Astrocyte of the cerebellum (primary cell): ENCODE results near the gene FDXR.
"Not testable (repeated sequence)": the region's sequence is repeated elsewhere in the genome, so short reads cannot be mapped to it uniquely, and the experiment has no call there.

Source experiments
- DNase-seq: peaks from one replicate; pipeline ENCODE4 v3.0.0-alpha.2; 2011; ENCODE audit warnings: low read depth
- H3K4me3 ChIP-seq: 2 replicates; pipeline ENCODE4 v1.5.1; 2011; ENCODE audit warnings: mild to moderate bottlenecking, low read depth, low read length, moderate library complexity
- CTCF ChIP-seq: IDR thresholded peaks from 2 replicates; pipeline ENCODE4 v1.5.1; 2012; ENCODE audit warnings: low read length, low read depth, moderate library complexity, mild to moderate bottlenecking; ENCODE audit errors: missing control alignments
- in situ Hi-C: cut with HindIII; loops from 2 replicates; pipeline ENCODE4 v1.10.0; 2017; ENCODE audit warnings: low sequenced_read_pairs

Gene FDXR

GRCh38 chr17:74919440-74920305 lies 46.9 kb upstream of the FDXR start:
- TF ChIP-seq CTCF = peak; percentile 13
- DNase-seq = no peak

GRCh38 chr17:74918906-74919305 lies 46.1 kb upstream of the FDXR start:
- no peak for TF ChIP-seq CTCF
- in situ Hi-C loops = no loop called here
- no peak overlapping the region for H3K4me3 ChIP-seq
- DNase-seq = no peak

More at GRCh38 chr17:74919440-74920305, 46.9 kb upstream of the FDXR start:
- in situ Hi-C loops = no loop called here
- H3K4me3 ChIP-seq = no peak overlapping the region

GRCh38 chr17:74917430-74917829 lies 44.6 kb upstream of the FDXR start:
- H3K4me3 ChIP-seq = no peak overlapping the region
- in situ Hi-C loops = no loop called here
- no peak for DNase-seq
- no peak for TF ChIP-seq CTCF

- no peak overlapping the region for H3K4me3 ChIP-seq
- TF ChIP-seq CTCF = no peak
Measured at GRCh38 chr17:74916851-74917199, 44.0 kb upstream of the FDXR start.

GRCh38 chr17:74916136-74916850 lies 43.5 kb upstream of the FDXR start:
- DNase-seq = no peak
- H3K4me3 ChIP-seq = no peak overlapping the region
- TF ChIP-seq CTCF = no peak
- in situ Hi-C loops = no loop called here

More at GRCh38 chr17:74916851-74917199, 44.0 kb upstream of the FDXR start:
- no peak for DNase-seq
- in situ Hi-C loops = no loop called here

- in situ Hi-C loops, DNase-seq, H3K4me3 ChIP-seq: not testable (repeated sequence)
Measured at GRCh38 chr17:74911423-74911822, 38.6 kb upstream of the FDXR start.

GRCh38 chr17:74909097-74909496 lies 36.3 kb upstream of the FDXR start:
- H3K4me3 ChIP-seq, in situ Hi-C loops: not testable (repeated sequence)

More at GRCh38 chr17:74909097-74909496, 36.3 kb upstream of the FDXR start:
- DNase-seq = not testable (repeated sequence)
